GM18498 (cell line): Measurements from ENCODE around the gene PTPN14.

Experiments
- ATAC-seq: cut with Tn5 transposase; IDR thresholded peaks from one replicate; pipeline ENCODE4 v1.9.1; 2021; ENCODE audit warnings: mild to moderate bottlenecking, moderate library complexity; ENCODE audit not compliant: unreplicated experiment

PTPN14 gene

DNA sequence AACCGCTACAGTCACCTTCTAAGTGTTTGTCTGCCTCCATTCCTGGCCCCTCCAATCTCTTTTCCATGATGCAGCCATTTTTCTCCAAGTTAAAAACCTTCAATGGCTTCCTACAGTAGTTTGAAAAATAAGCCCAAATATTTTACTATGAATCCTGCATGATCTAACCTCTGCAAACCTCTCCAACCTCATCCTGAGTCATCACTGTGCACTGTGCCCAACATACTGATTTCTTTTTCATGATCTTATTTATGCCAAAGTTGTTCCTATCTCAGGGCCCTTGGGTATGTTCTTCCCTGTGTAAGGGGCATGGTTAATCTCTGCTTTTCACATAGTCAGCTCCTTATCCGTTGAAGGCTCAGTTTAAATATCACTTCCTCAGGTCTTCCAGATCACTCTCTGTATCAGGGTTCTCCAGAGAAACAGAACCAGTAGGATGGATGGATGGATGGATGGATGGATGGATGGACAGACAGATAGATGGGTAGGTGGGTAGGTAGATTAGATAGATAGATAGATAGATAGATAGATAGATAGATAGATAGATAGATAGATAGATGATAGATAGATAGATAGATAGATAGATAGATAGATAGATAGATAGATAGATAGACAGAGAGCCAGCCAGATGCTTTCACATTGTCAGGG is 18.1 kb upstream of the PTPN14 start:
- ATAC-seq, result no peak

- no peak for ATAC-seq
Measured at GRCh38 chr1:214568328-214568727, 16.9 kb upstream of the PTPN14 start.

DNA sequence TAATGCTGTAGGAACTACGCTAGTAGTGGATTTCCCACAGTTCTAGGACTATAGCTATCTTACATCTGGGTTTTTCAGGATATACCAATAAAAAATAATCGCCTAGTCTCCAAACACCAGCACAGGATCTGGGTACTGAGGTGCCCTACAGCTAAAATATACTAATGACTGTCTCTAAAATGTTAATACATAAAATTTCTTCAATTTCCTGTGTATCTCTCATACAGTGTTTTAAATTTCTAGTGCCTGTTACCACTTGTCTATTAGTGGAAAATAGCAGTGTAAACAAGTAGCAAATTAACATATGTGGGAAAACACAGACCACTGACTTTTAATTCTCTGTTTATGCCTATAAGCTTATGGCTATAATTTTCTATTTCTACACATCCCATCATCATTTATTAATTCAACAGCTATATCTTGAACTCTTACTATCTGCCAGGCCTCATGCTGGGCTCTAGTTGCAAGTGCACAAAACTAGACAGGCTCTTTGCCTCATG is 16.1 kb upstream of the PTPN14 start:
- ATAC-seq, result no peak

DNA sequence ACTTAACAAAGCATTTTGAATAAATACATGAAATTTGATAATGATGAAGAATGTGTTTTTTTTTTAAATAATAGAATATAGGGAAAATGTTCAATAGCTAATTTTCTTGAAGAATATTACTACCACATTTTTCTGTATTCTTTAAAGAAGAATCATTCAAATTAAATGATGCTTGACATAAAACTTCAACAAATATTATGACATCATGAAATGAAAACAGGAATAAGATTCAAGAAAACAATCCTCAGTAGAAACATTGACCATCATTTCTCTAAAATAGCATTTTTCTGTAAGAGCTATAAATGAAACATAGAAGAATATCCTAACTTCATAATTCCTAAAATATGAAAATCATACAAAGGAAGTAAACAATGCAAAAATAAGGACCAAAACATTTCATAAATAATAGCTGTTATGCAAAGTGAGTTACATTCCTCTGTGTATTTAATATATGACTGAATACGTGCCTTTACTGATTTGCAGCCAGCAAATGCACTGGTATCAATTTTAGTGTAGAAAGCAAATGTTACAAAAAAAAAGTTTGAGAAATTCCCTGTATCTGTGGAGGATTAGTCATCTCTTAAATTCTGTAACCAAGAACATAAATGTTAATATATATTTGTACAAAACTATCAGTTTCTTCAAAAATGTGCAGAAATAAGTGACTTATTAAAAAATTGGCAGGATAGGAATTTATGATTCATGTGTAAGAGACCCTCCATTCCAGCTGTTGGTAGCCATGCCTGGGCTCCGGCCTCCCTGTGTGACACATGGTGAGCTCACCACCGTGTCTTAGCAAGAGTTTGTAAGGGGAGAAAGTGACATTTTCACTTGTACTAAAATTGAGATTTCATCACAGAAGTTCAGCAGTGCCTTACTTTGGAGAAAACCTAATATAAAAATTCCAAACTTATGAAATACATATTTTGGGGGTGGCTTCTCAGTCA is 15.0 kb upstream of the PTPN14 start:
- no peak for ATAC-seq

DNA sequence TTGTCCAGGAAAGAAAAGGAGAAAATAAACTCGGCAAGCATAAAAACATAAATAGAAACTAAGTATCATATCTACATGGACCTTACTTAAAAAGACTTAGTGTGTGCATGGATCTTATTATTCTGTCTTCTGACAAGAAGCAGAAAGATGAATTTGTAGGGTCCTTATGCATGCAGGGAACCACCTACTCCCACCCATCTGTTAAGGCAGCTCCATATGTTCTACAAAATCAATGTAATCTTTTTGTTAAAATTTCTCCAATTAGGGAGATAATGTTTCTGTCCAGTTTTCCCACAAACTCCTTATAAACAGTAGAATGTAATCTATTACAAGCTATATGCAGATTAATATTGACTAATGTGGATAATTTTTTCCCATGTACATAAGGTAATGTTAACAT is 13.9 kb upstream of the PTPN14 start:
- ATAC-seq, result no peak

GRCh38 chr1:214563881-214564280 is 12.5 kb upstream of the PTPN14 start:
- ATAC-seq, result no peak

- ATAC-seq, result peak; percentile 59
Measured at GRCh38 chr1:214557952-214558735, 6.7 kb upstream of the PTPN14 start.

- ATAC-seq, result no peak
Measured at GRCh38 chr1:214553142-214553710, 1.8 kb upstream of the PTPN14 start.

DNA sequence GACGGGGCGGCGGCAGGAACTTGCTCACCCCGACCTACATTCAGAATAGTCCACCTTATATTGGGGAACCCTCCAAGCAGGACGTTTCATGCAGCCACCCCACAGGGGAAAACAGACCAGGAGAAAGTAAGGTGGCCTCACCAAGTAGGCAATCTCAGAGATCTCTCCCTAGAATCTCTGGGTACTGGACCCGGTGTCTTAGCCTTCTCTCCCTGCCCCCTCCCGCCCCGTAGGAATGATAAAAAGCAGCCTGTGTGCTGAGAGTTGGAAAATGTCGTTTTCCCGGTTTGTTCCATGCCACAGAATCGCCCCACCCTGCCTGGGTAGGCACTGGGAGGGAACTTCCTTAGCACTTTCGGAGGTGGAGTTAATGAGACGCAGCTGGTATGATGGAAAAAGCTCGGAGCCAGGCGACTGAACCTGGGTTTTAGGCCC is 789 bp upstream of the PTPN14 start:
- ATAC-seq, result no peak

- ATAC-seq, result no peak
Measured at GRCh38 chr1:214550857-214551435, 456 bp downstream of the PTPN14 start.

DNA sequence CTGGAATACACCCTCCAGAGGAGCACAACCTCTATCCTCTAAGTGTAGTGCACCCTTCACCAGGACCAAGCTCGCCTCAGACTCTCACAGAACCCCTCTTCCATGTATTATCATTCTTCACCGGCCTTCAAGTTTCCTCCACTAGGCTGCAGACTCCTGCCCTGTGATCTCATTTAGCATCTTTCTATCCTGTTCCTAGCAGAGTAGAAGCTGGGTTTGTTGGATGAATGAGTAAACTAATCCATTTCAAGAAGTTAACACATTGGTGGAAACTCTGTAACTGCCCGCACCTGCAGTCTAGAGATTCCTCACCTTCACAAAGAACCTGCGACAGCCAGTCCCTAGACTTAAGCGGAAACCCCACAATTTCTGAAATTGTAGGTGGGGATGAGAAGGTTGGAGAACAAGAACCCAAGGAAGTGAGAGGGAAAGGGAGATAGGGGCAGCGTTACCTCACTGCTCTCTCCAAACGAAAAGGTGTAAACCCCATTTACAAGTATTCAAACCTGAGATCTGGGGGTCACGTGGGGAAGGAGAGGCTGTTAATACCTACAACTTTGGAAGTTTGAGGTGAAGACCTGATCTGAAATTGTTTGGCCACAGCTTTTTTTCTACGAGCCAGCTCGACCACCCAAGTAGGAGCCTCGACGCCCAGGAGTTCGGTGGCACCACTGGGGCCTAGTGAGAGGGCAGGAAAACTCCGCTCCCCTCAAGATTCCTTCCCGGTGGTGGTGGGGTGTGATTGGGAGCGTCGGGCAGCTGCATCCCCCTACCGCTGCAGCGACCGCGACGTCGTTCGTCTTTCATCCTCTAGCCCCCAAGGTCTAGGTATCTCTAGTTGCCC is 1.2 kb downstream of the PTPN14 start:
- ATAC-seq, result no peak

DNA sequence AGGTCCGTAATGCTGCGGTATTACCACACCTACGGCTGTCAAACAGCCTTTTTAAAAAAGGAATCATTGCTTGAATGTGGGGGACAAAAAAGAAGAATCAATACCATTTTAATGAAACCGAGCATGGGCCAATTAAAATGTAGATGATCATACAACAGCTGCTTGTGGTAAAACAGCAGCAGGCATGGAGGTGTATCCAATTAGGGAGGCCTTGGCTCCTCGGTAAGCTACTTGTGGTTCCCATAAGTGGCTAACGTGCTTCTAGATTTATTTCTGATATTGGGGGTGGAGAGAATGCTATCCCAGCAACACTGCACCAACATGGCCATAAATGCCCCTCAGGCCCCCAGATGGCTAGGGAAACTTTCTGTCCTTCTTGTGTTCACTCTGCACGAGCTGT is 1.8 kb downstream of the PTPN14 start:
- ATAC-seq, result no peak

- no peak for ATAC-seq
Measured at GRCh38 chr1:214548988-214549387, 2.4 kb downstream of the PTPN14 start.

DNA sequence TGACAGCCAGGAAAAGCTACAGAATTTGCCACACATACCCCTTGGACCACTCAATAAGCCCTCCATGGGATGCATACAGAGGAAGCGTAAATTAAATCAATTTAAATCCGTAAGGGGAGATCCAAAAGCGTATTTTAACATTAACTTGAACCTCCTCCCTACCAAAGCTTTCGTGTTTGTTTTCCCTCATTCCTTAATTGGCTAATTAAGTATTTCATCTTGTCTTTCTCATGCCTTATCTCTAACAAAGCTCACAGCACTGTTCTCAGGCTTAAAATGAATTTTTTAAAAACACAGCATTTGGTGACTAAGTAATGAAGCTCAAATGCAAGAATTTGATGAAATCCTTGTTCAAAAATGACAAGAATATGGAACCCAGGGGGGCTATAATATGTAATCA is 3.1 kb downstream of the PTPN14 start:
- no peak for ATAC-seq

DNA sequence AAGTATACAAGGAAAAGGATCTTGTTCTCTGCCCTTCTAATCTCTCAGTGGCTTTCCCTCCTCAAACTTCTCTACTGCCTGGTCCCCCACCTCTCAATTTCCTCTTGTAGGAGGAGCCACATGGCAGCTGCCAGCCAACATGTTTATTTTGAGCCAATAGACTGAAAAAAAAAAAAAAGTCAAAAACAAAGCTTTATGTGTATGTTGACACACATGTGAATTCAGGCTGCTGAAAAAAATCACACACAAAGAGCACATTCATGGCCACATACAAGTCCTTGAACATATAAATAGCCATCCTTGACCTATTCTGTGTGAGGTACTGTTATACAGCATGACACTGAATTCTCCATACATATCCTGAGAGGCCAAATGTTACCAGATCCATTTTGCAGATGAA is 3.7 kb downstream of the PTPN14 start:
- no peak for ATAC-seq

DNA sequence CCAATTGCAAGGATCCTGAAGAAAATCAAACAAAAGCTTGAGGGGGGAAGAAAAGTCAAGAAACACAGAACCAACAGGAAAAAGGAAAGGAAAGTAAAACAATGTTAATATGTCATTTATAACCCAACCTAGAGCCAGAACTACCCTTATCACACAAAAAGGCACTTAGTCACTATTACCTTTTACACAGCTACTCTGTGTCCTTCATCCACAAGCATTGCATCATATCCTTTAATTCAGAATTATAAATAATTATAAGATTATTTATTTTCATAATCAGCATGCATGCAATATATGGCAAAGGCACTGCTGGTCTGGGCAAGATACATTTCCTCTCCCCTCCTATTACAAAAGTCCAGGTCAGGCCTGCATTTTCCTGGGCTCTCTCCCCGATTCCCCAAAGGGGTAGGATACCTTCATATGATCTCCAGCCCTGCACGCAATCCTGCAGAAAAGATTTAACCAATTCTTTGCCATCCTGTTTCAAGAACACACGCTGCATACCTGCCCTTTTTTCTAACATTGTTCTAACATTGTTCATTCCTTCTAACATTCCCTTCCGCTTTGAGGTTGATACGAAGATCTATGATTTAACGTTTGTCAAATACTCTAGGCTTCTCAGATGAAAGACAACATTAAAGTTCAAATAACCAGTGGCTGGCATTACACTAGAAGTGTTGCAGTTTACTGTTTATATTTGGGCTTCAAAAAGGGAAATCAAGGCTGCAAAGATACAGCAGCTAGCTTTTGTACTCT is 4.3 kb downstream of the PTPN14 start:
- no peak for ATAC-seq

DNA sequence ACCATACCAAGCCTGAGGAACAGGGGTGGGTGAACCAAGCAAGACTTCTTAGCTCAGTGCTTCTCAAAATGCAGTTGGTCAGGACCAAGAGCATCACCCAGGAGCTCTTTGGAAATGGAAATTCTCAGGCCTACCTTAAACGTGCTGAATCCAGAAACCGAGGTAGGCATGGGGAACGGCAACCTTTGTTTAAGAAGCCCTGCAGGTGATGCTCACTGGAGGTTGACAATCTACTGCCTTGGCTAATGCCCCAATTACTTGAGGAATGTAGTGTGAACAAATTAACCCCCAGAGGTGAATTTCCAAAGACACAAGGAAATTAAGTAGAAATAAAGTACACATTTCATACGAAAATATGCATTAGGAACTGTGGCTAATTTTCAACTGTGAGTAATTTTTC is 5.3 kb downstream of the PTPN14 start:
- ATAC-seq, result no peak

DNA sequence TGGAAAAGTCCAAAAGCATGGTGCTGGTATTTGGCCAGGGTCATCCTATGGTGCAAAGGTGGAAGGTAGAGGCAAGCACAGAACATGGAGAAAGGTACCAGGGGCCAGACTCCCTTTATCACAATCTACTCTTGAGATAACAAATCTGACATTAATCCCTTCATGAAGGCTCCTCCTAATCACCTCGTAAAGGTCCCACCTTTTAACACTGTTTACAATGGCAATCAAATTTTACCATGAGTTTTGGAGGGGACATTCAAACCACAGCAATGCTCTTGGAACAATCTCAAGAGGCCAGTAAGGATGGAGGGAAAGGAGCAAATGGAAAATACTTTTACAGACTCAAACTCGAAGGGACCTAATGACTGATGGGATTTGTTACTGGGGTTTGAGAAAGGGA is 6.1 kb downstream of the PTPN14 start:
- ATAC-seq, result no peak

DNA sequence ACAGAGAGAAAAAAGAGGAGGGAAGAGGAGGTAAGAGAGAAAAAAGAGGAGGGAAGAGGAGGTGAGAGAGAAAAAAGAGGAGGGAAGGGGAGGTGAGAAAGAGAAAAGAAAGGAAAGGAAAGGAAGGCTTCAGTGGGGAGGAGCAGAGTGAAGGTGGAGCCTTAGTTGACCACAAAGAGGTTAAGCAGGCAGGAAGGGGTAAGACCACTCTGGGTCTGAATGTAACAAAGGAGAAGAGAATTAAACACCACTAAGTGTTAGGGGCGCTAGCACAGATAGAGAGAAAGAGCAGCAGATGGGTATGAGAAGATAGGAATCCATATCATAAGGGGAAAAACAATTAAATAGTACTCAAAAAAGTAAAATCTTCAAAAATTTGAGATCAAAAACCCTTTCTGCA is 6.6 kb downstream of the PTPN14 start:
- ATAC-seq, result no peak
